Cardiac muscle cell (in vitro differentiated cells and primary cell): ENCODE measurements around the gene TANGO6. TPM values are rescaled to one million over a fixed set of nuclear protein-coding genes. Genes with fewer than 3 reads are reported as not detected.
A peak's percentile ranks its signal among the peaks of the same experiment; 100 is the strongest.

Experiments
- DNase-seq, 2 donors: peaks; one replicate each; pipeline versions ENCODE4 v3.0.0 to v3.0.0-alpha.2; 2010 to 2017; ENCODE audit warnings: low read depth in 1 of 2, low spot score in 1 of 2
- H3K27ac ChIP-seq: fragments of 200-600 bp; sonication (generic); 2 replicates; pipeline ENCODE4 v1.5.1; 2016
- H3K27me3 ChIP-seq: fragments of 200-600 bp; sonication (generic); 2 replicates; pipeline ENCODE4 v1.6.0; 2016; ENCODE audit warnings: control low read depth
- H3K36me3 ChIP-seq: fragments of 200-600 bp; sonication (generic); 2 replicates; pipeline ENCODE4 v1.5.1; 2016; ENCODE audit warnings: control low read depth
- H3K4me1 ChIP-seq: fragments of 200-600 bp; sonication (generic); 2 replicates; pipeline ENCODE4 v1.8.1; 2017; ENCODE audit warnings: low read depth, mild to moderate bottlenecking, mixed run types
- H3K4me3 ChIP-seq: fragments of 200-600 bp; sonication (generic); 2 replicates; pipeline ENCODE4 v1.5.1; 2016; ENCODE audit warnings: mild to moderate bottlenecking
- H3K9me3 ChIP-seq: fragments of 200-600 bp; sonication (generic); 2 replicates; pipeline ENCODE4 v1.5.1; 2017; ENCODE audit warnings: low read depth, mild to moderate bottlenecking, control low read depth
- CTCF ChIP-seq: IDR thresholded peaks from 2 replicates; pipeline ENCODE4 v1.5.1; 2012; ENCODE audit warnings: low read depth, mild to moderate bottlenecking, low read length
- polyA plus RNA-seq: library from polyadenylated mRNA; unstranded; fragments of >200 nt; fragmentation: Nextera tagmentation; extraction: Ambion mirVana; gene quantifications from 2 replicates; pipeline ENCODE4 v1.2.1, GENCODE V29; 2016
- total RNA-seq: library from RNA; depleted of rRNA; stranded (reverse); fragments of >200 nt; gene quantifications from 2 replicates; pipeline ENCODE4 v1.2.3, GENCODE V29; 2016

TANGO6 gene
- total and polyA plus RNA-seq, 2 experiments from 2014 or later = 5.4 to 8.9 TPM

- Histone ChIP-seq H3K36me3 (no peaks in the 10 kb centered on the region), H3K9me3 (no peaks in the 10 kb centered on the region), H3K4me3 (no peak overlapping the region), H3K27me3 (no peaks in the 10 kb centered on the region), H3K27ac (no peak overlapping the region), H3K4me1 (no peaks in the 10 kb centered on the region)
- peak in 1 of 2 donors; percentile 46 for DNase-seq
- no peak for TF ChIP-seq CTCF
Observed at GRCh38 chr16:68921637-68922036, 78.3 kb downstream of the TANGO6 start.

- Histone ChIP-seq H3K9me3 (no peaks in the 10 kb centered on the region), H3K27ac (no peak overlapping the region), H3K27me3 (no peaks in the 10 kb centered on the region), H3K36me3 (peaks cover 4% of the 10 kb centered on the region), H3K4me3 (no peak overlapping the region), H3K4me1 (no peaks in the 10 kb centered on the region)
- DNase-seq = no peak
- no peak for TF ChIP-seq CTCF
Observed at GRCh38 chr16:68923116-68923515, 79.8 kb downstream of the TANGO6 start.

- no peaks in the 10 kb centered on the region for H3K9me3 ChIP-seq
- no peak overlapping the region for H3K27ac ChIP-seq
- no peaks in the 10 kb centered on the region for H3K27me3 ChIP-seq
- TF ChIP-seq CTCF = no peak
- H3K36me3 ChIP-seq = peaks cover 7% of the 10 kb centered on the region
- no peak for DNase-seq
- peaks cover 5% of the 10 kb centered on the region for H3K4me1 ChIP-seq
- no peak overlapping the region for H3K4me3 ChIP-seq
Observed at GRCh38 chr16:68927018-68927417, 83.7 kb downstream of the TANGO6 start.

DNA sequence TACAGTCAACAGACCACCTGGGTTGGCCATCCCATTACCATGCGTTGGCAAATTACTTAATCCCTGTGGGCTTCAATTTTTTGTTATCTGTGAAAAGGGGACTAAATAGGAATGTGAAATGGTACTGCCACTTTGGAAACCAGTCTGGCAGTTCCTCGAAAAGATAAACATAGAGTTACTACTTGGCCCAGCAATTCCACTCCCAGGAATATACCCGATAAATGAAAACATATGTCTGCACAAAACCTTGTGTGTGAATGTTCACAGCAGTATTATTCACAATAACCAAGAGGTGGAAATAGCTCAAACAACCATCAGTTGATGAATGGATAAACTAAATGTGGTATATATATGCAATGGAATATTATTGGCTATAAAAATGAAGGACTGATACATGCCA is 87.9 kb downstream of the TANGO6 start:
- Histone ChIP-seq H3K4me3 (no peak overlapping the region), H3K36me3 (peaks cover 7% of the 10 kb centered on the region), H3K27me3 (no peaks in the 10 kb centered on the region), H3K27ac (no peak overlapping the region), H3K4me1 (peaks cover 5% of the 10 kb centered on the region), H3K9me3 (no peaks in the 10 kb centered on the region)
- no peak for TF ChIP-seq CTCF
- no peak for DNase-seq

- TF ChIP-seq CTCF = no peak
- no peaks in the 10 kb centered on the region for H3K9me3 ChIP-seq
- H3K27me3 ChIP-seq = no peaks in the 10 kb centered on the region
- no peaks in the 10 kb centered on the region for H3K36me3 ChIP-seq
- DNase-seq = no peak
- H3K4me3 ChIP-seq = no peak overlapping the region
- no peak overlapping the region for H3K27ac ChIP-seq
- peaks cover 5% of the 10 kb centered on the region for H3K4me1 ChIP-seq
Observed at GRCh38 chr16:68934402-68934801, 91.1 kb downstream of the TANGO6 start.

GRCh38 chr16:68935008-68935407 is 91.7 kb downstream of the TANGO6 start:
- no peak overlapping the region for H3K4me3 ChIP-seq
- no peak overlapping the region for H3K27ac ChIP-seq
- no peaks in the 10 kb centered on the region for H3K36me3 ChIP-seq
- peaks cover 4% of the 10 kb centered on the region for H3K4me1 ChIP-seq
- no peak for TF ChIP-seq CTCF
- H3K9me3 ChIP-seq = no peaks in the 10 kb centered on the region
- DNase-seq = no peak
- no peaks in the 10 kb centered on the region for H3K27me3 ChIP-seq
